ENCODE measurements around the gene AHCYL2. TPM values are rescaled to one million over a fixed set of nuclear protein-coding genes. Genes with fewer than 3 reads are reported as not detected.

The AHCYL2 gene
- total RNA-seq, 1 experiment from 2014 or later = 23.2 TPM

DNA sequence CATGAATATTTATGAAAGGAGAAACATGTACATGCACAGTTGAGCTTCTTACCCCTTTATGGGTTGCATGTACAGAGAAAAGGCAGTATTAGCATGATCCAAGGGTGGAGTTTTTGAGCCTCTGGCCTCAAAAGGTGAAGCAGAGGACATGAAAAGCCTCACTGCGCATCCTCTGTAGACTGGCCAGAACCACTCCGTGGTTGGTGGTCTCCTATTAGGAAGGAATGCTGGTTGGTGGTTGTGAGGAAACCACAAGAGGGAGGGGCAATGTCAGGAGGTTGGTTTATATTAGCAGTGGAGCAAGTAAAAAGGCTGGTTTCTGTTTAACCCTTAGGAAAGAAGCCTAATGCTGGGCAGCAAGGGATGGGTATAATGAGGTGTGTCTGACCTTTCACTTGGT, 37.5 kb downstream of the AHCYL2 start:
- Mint-ChIP-seq H3K4me1 (peaks cover 40 to 45% of the 10 kb centered on the region in 2 experiments), H3K27me3 (ENCODE audit: low read depth) (no peaks in the 10 kb centered on the region), H3K4me3 (no peak overlapping the region), H3K36me3 (ENCODE audit: insufficient read depth in 1 of 3, low read depth in 3 of 3) (no peaks in the 10 kb centered on the region; a peak in 2 of 7 replicates), H3K9me3 (no peaks in the 10 kb centered on the region), H3K27ac (peak overlapping the region in 1 of 3 experiments; percentile 20; a peak in 1 of 7 replicates)
- Histone ChIP-seq H3T11ph (ENCODE audit: low read length) (no peak overlapping the region), H3K27me3 (ENCODE audit: insufficient read depth, low read length) (no peaks in the 10 kb centered on the region), H4K8ac (replicated peaks; ENCODE audit: insufficient read length, low read depth, low read length) (no peak overlapping the region), H2BK12ac (ENCODE audit: insufficient read length, low read depth, low read length) (no peak overlapping the region), H3K56ac (ENCODE audit: insufficient read length, low read depth, low read length) (no peak overlapping the region), H2BK5ac (ENCODE audit: insufficient read length, low read length) (no peak overlapping the region), H4K91ac (ENCODE audit: insufficient read length, low read depth, low read length) (no peak overlapping the region), H3K4me1 (ENCODE audit: insufficient read depth, low read length) (peaks cover 8% of the 10 kb centered on the region; the same call in 1 of the 2 replicates), H3K4me2 (ENCODE audit: insufficient read depth, insufficient read length, low read length) (no peak overlapping the region), H2BK120ac (ENCODE audit: low read depth, low read length, poor library complexity, severe bottlenecking) (no peak overlapping the region), H3K9me3 (ENCODE audit: control insufficient read depth, low read depth, low read length) (no peaks in the 10 kb centered on the region), H3K79me2 (ENCODE audit: insufficient read depth, low read length) (no peaks in the 10 kb centered on the region; the same call in 1 of the 2 replicates), H4K5ac (ENCODE audit: insufficient read length, low read depth, low read length) (no peak overlapping the region), H3K14ac (ENCODE audit: insufficient read depth, low read length) (no peak overlapping the region), H2BK20ac (ENCODE audit: low read depth, low read length, poor library complexity, severe bottlenecking) (no peak overlapping the region), H3K79me1 (ENCODE audit: insufficient read depth, low read depth, low read length, poor library complexity, severe bottlenecking) (no peaks in the 10 kb centered on the region), H3K4ac (ENCODE audit: low read depth, low read length) (no peak overlapping the region), H4K20me1 (ENCODE audit: control insufficient read depth, insufficient read depth, insufficient read length) (no peaks in the 10 kb centered on the region), H3K23ac (ENCODE audit: insufficient read length, low read depth, low read length) (no peak overlapping the region), H2AFZ (ENCODE audit: low read length) (no peak overlapping the region), H2AK5ac (ENCODE audit: insufficient read length, low read length) (no peak overlapping the region), H2BK15ac (ENCODE audit: low read depth, low read length) (no peak overlapping the region), H3K18ac (ENCODE audit: insufficient read length, low read depth, low read length) (no peak overlapping the region), H3K23me2 (ENCODE audit: insufficient read length, low read depth, low read length, poor library complexity, severe bottlenecking) (no peaks in the 10 kb centered on the region), H3K9ac (ENCODE audit: extremely low read depth, insufficient read length, low read length) (no peak overlapping the region), H3K27ac (ENCODE audit: insufficient read length, low read depth, low read length) (no peak overlapping the region)
- DNase-seq = no peak
- TF ChIP-seq, protein P1, sequence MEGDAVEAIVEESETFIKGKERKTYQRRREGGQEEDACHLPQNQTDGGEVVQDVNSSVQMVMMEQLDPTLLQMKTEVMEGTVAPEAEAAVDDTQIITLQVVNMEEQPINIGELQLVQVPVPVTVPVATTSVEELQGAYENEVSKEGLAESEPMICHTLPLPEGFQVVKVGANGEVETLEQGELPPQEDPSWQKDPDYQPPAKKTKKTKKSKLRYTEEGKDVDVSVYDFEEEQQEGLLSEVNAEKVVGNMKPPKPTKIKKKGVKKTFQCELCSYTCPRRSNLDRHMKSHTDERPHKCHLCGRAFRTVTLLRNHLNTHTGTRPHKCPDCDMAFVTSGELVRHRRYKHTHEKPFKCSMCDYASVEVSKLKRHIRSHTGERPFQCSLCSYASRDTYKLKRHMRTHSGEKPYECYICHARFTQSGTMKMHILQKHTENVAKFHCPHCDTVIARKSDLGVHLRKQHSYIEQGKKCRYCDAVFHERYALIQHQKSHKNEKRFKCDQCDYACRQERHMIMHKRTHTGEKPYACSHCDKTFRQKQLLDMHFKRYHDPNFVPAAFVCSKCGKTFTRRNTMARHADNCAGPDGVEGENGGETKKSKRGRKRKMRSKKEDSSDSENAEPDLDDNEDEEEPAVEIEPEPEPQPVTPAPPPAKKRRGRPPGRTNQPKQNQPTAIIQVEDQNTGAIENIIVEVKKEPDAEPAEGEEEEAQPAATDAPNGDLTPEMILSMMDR (conservative IDR thresholded peaks at IDR 0.05) = no peak
- WGBS (ENCODE audit: extremely low coverage, insufficient read length, low lambda C conversion rate) = no CpG with 5 or more reads among the region's 2 CpGs

Measured in H9 (cell line).